Right lung (tissue), 5 donors: ENCODE results near the gene TIMM44. TPM values are rescaled to one million over a fixed set of nuclear protein-coding genes. Genes with fewer than 3 reads are reported as not detected.

ENCODE experiments used
- DNase-seq, 2 donors: peaks; one replicate each; pipeline ENCODE4 v3.0.0-alpha.2; 2013
- polyA plus RNA-seq, 5 donors: library from polyadenylated mRNA; unstranded; fragments of 120-200 nt; gene quantifications; one replicate each; pipeline versions ENCODE4 v1.2.1 to v1.2.3, GENCODE V29; 2013; ENCODE audit warnings: inconsistent platforms in 1 of 5, low replicate concordance in 1 of 5; ENCODE audit not compliant: insufficient read length in 5 of 5, insufficient read depth in 1 of 5

TIMM44 gene
- polyA plus RNA-seq, 5 donors, result 32.7 to 55.9 (median 43.7) TPM

DNA sequence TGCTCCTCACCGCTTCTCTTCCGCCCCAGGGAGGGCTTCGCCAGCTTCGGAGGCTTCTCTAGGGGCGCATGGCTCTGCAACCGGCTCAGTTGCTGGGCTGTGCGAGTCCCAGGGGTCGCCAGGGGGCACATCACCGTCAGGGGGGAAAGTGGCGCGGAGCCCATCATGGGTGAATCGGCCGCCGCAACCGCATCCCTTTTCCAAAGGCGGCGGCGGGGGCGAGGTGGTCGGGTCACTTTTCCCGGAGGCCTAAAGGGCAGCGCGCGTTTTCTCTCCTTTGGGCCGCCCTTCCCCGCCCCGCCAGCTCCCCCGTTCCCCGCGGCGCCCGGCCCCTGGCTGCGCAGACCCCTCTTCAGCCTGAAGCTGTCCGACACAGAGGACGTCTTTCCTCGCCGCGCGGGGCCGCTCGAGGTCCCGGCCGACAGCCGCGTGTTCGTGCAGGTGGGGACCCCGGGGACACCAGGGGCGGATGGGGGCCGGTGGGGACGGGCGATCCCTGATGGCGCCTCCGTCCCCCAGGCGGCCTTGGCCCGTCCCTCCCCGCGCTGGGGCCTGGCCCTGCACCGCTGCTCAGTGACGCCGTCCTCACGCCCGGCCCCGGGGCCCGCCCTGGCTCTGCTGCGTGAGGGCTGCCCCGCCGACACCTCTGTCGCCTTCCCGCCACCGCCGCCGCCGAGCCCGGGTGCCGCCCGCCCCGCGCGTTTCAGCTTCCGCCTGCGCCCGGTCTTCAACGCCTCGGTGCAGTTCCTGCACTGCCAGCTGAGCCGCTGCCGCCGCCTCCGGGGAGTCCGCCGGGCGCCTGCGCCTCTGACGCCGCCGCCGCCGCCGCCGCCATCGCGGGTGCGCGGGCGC is 27.1 kb downstream of the TIMM44 start:
- DNase-seq, result no peak

DNA sequence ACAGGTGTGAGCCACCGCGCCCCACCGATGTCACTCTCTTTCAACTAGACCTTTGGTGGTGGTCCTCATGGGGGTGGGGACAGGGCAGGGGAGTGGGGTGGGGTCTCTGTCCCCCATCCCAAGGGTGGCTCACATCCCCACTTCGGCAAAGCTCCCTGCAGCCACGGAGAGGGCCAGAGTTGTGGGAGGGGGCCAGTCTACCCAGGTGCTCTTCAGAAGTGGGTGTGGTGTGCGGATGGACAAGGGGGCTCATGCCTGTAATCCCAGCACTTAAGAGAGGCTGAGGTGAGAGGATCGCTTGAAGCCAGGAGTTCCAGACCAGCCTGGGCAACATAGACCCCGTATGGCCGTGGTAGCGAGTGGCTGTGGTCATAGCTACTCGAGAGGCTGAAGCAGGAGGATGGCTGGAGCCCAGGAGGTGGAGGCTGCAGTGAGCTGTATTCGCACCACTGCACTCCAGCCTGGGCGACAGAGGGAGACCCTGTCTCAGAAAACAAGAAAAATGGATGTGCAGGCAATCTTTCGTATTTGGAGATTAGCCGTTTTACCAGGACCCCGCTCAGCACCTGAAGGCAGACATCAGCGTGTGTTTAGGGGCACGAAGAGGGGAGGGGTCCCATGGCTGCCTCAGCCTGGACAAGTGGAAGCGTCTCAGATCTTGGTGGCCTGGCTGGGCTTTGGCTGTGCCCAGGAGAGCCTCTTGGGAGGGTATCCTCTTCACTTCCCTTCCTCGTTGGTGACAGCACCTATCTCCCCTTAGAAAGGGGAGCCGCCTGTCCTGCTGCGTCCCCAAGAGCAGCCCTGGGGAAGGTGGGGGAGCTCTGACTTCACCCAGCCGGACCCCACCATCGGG is 28.0 kb downstream of the TIMM44 start:
- DNase-seq, result no peak

DNA sequence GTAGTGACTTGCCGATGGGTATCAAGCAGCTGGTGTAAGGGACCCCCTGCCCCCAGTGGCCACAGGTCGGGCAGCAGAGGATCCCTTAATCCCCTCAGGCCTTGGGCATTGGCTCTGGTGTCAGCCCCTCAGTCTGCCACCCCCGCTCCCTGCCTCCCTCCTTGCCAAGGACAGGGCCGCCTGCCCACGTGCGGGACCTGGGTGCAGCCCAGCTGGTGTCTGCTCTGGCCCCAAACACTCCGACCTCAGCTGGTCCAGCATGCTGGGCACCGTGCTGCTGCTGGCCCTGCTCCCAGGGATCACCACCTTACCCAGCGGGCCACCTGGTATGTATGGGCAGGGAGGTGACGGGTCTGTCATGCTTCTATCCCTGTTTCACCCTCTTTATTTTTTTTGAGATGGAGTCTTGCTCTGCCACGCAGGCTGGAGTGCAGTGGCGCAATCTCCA is 28.8 kb downstream of the TIMM44 start, which contains the start of gene TGFBR3L:
Gene TGFBR3L, plus strand, starts transcription at position 233 of the 448 bp plus-strand sequence.
- no peak for DNase-seq

DNA sequence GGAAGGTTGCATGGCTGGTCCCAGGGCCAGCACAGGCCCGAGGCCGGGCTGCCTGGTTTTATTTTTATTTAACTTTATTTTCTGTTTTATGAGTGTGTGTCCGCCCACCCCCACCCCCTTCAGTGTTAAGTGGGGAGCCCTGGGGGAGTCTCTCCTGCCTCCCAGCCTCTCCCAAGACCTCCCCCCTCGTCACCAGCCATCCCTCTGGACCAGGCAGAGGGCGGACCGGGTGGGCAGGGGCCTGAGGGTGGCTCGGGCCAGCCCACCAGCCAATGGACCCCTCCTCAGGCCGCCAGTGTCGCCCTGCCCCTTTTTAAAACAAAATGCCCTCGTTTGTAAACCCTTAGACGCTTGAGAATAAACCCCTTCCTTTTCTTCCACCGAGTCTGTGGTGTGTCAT is 29.4 kb downstream of the TIMM44 start:
- no peak for DNase-seq

DNA sequence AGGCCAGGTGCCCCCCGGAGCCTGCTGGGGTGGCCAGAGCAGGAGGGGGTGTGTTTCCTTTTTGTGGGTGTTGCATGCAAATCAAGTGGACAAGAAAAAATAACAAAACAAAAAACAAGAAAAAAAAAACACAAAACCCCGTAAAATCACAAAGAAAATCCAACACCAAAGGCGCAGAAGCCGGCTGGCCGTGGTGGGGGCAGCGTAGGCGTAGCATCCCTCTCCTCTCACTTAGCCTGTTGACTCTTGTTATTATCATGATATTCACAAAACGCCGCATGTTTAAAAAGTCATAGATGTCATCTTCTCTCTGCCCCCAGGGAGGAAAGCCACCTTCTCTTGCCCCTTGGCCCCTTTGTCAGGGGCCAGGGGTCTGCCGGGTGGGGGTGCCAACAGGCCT is 29.8 kb downstream of the TIMM44 start:
- no peak for DNase-seq

DNA sequence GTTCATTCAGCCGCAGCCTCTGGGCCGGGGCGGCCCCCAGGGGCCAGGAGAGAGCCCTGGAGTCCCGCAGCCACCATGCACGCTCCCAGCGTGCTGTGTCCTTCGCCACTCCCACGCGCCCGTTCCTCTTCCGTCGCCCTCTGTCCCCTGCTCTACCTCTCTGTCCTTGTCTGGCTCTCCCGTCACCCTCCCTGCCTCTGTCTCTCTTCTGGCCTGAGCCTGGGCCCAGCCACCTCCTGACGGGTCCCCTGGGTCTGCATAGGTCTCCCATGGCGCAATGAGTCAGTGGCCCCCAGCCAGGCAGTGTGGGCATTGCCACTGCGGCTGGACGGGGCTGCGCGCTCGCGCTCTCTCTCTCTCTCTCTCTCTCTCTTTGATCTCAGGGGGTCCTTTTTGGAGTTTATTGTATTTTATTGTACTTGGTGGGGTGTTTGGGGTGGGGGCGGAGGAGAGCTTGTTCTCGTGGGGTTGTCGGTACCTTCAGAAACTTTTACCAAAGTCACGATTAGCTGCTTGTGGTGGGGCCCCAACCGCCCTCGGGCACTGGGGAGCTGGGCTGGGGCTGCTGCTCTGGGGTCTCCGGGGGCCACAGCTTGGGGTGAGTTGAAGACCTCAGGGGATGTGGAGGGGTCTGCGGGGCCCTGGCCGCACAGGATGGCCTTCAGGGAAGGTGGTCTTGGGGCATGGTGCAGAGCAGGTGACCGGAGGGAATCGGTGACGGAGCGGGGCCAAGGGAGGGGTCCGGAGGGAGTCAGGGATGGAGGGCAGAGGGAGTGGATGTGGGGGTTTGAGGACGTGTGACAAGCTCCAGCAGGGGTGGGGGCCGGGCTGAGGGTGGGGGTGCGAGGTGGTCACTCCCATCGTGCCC is 30.5 kb downstream of the TIMM44 start:
- DNase-seq, result no peak

DNA sequence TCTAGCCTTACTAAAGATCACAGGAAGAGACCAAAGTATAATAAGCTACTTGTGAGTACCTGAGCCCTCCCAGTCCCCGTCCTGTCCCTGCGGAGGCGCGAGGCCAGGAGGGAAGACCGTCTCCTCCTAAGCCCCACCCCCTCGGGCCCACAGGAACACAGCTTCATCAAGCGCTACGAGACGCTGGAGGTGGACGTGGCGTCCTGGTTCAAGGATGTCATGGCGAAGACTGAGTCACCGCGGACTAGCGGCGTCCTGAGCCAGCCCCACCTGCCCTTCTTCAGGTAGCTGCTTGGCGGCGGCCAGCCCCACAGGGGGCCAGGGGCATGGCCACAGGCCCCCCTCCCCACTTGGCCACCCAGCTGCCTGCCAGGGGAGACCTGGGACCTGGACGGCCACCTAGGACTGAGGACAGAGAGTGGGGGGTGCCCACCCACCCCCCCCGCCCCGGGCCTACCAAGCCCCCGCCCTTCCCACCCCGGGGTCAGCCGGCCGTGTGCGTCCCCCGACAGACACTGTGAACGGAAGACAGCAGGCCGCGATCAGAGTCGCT is 31.2 kb downstream of the TIMM44 start:
- no peak for DNase-seq

DNA sequence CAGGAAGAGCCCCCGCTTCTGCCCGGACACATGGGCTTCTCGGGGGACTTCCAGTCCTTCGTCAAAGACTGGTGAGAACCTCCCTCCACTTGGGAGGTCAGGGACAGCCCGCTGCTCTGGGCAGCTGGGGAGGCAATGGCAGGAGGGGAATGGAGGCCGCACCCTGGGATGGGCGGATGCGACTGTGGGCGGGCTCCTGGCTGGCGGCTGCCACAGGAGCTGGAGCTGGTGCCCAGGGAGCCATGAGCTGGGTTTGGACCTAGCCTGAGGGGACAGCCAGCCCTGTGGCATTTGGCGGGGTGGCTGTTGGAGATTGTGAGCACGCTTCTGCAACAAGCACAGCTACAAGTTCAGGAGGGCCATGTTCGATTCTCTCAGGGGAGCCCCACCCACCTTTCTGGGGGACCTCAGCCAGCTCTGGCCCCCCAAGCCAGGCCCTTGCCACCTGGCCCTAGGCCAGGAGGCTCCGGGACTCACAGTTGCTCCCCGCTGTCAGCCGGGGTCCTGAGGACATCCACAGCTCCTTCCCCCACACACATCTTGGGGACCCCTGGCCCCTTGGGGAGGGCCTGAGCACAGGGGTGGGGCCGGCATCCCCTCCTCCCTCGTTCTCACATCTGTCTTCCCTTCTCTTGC is 31.8 kb downstream of the TIMM44 start:
- no peak for DNase-seq

DNA sequence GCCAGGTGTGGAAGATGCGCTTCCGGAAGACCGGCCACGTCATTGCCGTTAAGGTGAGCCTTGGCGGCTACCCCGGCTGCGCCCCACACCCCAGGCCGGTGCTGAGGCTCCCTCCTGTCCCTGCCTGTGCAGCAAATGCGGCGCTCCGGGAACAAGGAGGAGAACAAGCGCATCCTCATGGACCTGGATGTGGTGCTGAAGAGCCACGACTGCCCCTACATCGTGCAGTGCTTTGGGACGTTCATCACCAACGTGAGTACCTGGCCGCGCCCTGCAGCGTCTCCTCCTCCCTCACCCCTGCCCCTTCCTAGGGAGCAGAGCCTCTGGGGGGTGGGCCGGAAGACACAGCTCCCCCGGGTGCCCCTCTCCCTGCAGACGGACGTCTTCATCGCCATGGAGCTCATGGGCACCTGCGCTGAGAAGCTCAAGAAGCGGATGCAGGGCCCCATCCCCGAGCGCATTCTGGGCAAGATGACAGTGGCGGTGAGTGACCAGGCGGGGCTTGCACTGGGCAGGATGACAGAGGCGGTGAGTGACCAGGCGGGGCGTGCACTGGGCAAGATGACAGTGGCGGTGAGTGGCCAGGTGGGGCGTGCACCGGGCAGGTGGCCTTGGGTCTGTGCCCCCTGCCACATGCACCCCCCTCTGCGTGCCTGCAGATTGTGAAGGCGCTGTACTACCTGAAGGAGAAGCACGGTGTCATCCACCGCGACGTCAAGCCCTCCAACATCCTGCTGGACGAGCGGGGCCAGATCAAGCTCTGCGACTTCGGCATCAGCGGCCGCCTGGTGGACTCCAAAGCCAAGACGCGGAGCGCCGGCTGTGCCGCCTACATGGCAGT is 32.9 kb downstream of the TIMM44 start:
- DNase-seq, result no peak

DNA sequence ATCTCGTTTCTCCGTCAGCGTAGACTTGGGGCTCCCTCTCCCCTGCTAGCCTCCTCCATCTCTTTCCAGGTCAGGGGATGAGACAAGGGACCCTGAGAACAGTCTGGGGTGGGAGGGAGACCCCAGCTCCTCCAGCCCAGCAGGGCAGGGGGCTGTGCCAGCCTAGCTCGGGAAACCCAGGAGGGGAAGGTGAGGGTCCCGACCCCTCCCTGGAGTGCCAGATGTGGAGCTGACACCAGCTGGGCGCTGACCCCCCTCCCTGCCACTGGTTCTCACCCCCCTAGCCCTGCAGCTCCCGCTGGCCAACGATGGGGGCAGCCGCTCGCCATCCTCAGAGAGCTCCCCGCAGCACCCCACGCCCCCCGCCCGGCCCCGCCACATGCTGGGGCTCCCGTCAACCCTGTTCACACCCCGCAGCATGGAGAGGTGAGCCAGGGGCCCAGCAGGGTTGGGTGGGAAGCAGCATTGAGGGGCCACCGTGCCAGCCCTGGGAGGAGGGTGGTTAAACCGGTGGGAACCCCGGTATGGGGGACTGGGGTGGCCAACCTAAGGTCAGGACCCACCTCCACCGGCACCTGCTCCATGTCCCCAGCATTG is 33.9 kb downstream of the TIMM44 start:
- no peak for DNase-seq

DNA sequence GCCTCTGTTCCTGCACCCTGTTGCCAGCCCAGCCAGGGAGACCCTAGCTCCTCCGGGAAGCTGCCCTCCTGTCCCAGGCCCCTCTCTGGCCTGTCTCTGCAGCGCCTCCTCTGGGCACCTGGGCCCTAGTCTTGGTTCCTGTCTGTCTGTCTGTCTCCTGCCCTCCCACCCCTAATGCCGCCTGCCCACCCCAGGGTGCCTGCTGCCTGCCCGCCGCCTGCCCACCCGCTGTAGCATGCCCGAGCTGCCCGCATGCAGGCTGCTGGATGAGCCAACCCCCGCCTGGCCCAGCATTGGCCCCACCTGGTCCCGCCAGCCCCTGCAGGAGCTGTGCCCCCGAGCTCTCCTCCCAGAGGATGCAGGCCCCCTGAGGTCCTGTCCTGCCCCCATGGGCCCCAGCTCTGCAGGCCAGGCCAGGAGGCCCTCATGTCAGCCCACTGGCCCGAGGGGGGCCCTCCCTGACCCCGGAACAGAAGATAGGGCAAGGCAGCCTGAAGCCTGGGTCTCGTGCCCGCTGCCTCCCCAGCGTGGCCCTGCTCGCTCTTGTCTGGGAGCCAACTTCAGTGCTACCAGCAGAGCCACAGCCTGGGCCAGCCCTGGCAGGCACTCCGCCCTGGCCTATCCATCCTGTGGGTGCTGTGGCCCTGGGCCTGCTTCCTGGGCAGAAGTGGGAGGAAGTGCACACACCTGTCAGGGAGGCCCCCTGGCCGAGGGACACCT is 34.6 kb downstream of the TIMM44 start:
- no peak for DNase-seq

DNA sequence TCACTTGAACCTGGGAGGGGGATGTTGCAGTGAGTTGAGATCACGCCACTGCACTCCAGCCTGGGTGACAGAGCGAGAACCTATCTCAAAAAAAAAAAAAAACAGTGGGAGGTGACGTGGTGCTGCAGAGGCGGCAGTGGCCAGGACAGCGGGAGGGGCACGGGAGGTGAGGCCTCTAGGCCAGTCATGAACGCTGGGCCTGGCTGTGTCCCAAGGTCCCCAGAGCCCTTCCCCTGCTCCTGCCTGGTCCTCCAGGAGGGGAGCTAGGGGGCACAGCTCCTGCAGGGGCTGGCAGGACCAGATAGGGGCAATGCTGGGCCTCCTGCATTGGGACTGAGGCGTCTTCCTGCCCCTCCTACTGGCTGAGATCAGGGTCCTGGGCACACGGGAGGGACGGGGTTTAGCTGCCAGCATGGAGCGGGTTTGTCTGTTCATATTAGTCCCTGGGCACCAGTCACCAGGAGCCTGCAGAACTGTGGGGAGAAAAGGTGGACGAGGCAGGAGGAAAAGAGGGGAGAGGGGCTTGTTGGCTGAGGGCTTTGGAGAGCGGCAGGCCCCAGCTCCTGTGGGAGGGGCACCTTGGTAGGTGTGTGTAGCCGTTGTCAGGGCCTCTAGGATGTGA is 35.3 kb downstream of the TIMM44 start:
- no peak for DNase-seq

DNA sequence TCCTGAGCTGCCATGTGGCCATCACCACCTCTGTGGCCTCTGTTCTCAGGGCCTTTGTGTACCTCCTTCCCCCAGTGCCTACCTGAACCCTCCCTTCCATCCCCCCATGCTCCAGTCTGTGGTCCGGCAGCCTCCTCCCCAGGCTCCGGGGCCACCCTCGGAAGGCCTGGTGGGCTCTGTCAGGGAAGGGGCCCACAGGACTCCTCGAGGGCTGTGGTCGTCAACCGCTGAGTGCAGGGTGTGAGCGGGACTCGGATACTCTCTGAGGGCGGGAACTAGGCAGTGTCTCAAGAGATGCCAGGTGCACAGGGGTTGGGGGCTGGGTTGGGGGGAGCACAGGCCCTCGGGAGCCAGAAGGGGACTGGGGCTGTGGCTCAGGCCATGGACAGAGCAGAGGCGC is 35.9 kb downstream of the TIMM44 start:
- DNase-seq, result no peak

DNA sequence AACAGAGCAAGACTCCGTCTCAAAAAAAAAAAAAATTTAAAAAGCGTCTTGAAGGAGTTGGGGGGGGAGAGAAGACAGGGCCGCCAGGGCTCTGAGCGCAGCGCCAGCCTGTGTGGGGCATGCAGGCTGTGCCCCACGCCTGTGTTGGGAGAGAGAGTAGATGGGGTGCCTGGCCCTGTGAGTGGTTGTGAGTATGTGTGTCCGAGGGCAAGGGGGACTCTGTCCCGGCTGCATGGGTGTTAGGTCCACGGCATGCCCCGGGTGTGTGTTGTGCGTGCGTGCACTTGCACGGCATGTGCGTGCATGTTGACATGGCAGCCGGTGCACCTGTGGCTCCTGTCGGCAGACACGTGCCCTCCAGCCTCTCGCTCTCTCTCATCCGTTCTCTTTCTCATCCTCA is 36.3 kb downstream of the TIMM44 start:
- DNase-seq, result no peak

DNA sequence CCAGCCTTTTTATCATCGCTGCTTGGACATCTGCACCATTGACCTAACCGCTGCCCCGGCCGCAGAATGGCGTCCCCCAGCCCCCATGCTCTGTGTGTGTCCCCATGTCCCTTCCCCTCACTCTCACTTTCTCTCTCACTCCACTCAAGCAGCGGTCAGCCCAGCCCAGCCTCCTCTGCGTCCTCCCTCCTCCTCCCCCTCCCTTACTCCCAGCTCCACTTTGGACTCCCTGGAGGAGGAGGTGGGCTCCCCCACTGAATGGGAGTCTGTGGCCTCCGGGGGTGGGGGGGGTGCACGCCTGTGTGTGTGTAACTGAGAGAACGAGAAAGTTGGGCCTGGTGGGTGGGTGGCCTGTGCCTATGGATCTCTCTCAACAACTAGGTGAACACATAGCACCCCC is 37.6 kb downstream of the TIMM44 start:
- DNase-seq, result no peak

DNA sequence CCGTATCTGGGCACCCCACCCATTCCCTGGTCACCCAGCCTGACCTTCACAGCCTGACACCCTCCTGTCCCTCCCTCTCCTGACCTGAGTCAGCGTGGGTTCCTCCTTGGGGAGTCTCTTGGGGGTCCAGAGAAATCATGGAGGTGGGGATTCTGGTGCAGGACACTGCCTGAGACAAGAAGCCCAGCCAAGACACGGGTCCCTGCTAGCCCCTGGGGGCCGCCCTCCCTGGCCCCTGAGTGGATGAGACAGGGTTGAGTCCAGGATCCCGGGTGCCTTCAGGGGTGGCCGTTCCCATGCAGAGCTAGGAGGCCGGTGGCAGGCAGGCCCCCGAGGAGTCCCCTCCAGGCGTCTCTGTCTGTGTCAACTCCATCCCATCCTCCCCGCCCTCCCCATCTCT is 38.2 kb downstream of the TIMM44 start:
- no peak for DNase-seq

DNA sequence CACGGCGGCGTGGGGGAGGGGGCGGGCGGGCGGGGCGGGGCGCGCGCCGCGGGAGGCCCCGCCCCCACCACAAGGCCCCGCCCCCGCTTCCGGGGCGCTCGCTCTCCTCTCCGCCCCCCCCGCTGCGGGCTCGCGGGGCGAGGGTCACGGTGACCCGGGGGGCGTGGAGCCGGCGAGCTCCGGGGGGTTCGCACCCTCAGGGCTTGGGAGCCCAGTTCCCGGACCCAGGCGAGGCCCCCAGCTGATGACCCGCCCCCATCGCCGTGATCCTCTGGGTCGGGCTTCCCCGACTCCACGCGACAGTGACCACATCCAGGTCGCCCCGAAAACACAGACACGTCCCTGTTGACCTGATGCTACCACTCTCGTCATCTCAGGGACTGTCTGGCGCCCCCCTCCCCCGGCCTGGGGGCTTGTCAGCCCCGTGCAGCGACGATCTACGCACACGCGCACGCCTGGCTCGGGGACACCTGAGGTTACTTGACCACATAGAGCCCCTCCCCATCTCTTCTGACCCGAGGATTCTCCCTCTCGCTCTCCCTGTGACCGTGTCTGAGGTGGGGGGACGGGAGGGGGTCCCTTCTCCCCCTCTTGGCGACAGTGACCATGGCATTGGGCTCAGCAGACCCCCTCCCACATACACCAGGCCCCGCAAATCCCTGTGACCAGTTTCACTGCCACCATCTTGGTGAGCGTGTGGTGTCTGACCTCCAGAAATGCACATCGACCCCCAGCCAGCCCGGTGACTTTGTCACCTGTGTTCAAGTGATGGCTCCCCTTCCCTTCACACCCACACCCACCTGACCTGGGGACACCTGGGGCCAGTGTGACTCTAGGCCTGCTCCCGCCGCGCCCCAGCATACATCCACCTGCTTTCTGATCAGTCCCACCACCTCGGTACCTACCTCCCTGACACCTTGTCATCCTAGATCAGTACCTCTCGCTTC is 39.1 kb downstream of the TIMM44 start:
- no peak for DNase-seq
